G401 (cell line): ENCODE results near the gene KCNN3. TPM values are rescaled to one million over a fixed set of nuclear protein-coding genes. Genes with fewer than 3 reads are reported as not detected.

Experiments
- DNase-seq: peaks from one replicate; pipeline ENCODE4 v3.0.0-alpha.2; 2015; ENCODE audit warnings: low spot score
- in situ Hi-C: cut with HindIII; loops from 2 replicates; pipeline ENCODE4 v1.10.0; 2016; ENCODE audit warnings: low sequenced_read_pairs, mixed read lengths
- total RNA-seq: library from RNA; depleted of rRNA; stranded (reverse); fragments of >200 nt; shearing (Covaris generic); gene quantifications from 2 replicates; pipeline ENCODE4 v1.2.3, GENCODE V29; 2014

The KCNN3 gene
- total RNA-seq, 1 experiment from 2014 or later, result 0.64 TPM

GRCh38 chr1:154808261-154808908 is 61.7 kb downstream of the KCNN3 start:
- DNase-seq, result no peak
- in situ Hi-C loops, result no loop called here

- peak; percentile 3 for DNase-seq
- in situ Hi-C loops, result no loop called here
Measured at GRCh38 chr1:154807048-154807591, 63.0 kb downstream of the KCNN3 start.

- DNase-seq, result no peak
- in situ Hi-C loops, result no loop called here
Measured at GRCh38 chr1:154806333-154806732, 63.7 kb downstream of the KCNN3 start.

- no peak for DNase-seq
- in situ Hi-C loops, result no loop called here
Measured at GRCh38 chr1:154802982-154803920, 66.8 kb downstream of the KCNN3 start.

GRCh38 chr1:154802336-154802969 is 67.6 kb downstream of the KCNN3 start:
- in situ Hi-C loops, result no loop called here
- no peak for DNase-seq

- in situ Hi-C loops, result no loop called here
Measured at GRCh38 chr1:154801234-154802011, 68.7 kb downstream of the KCNN3 start.

GRCh38 chr1:154799188-154799587 is 70.9 kb downstream of the KCNN3 start:
- in situ Hi-C loops, result no loop called here
- DNase-seq, result no peak

More at GRCh38 chr1:154801234-154802011, 68.7 kb downstream of the KCNN3 start:
- DNase-seq, result no peak

GRCh38 chr1:154798645-154799044 is 71.4 kb downstream of the KCNN3 start:
- DNase-seq, result no peak
- in situ Hi-C loops, result no loop called here

- in situ Hi-C loops, result no loop called here
- no peak for DNase-seq
Measured at GRCh38 chr1:154797175-154797574, 72.9 kb downstream of the KCNN3 start.

GRCh38 chr1:154796303-154796892 is 73.7 kb downstream of the KCNN3 start:
- in situ Hi-C loops, result no loop called here
- DNase-seq, result no peak

GRCh38 chr1:154794608-154795007 is 75.5 kb downstream of the KCNN3 start:
- in situ Hi-C loops, result no loop called here
- DNase-seq, result no peak

- no peak for DNase-seq
- in situ Hi-C loops, result no loop called here
Measured at GRCh38 chr1:154793685-154794084, 76.4 kb downstream of the KCNN3 start.

GRCh38 chr1:154792899-154793298 is 77.2 kb downstream of the KCNN3 start:
- in situ Hi-C loops, result no loop called here
- DNase-seq, result no peak

- in situ Hi-C loops, result no loop called here
- DNase-seq, result no peak
Measured at GRCh38 chr1:154791292-154792166, 78.6 kb downstream of the KCNN3 start.

GRCh38 chr1:154788886-154789285 is 81.2 kb downstream of the KCNN3 start:
- in situ Hi-C loops, result no loop called here
- DNase-seq, result no peak

- in situ Hi-C loops, result no loop called here
- no peak for DNase-seq
Measured at GRCh38 chr1:154788110-154788870, 81.8 kb downstream of the KCNN3 start.
